RWPE2 (cell line): ENCODE results near the gene GPR78.

Experiments
- ATAC-seq: fragments of 200-7000 bp; cut with Tn5 transposase; 3 replicates; pipeline ENCODE4 v1.9.1; 2021; ENCODE audit warnings: low read depth
- DNase-seq: peaks from one replicate; pipeline ENCODE4 v3.0.0-alpha.2; 2020; ENCODE audit warnings: low spot score
- H3K27ac ChIP-seq: fragments of 450-650 bp; 2 replicates; pipeline ENCODE4 v1.5.1; 2017; ENCODE audit warnings: mild to moderate bottlenecking; ENCODE audit not compliant: poor library complexity, severe bottlenecking
- H3K27me3 ChIP-seq: fragments of 250-450 bp; sonication (Bioruptor Pico); 2 replicates; pipeline ENCODE4 v1.5.1; 2021; ENCODE audit warnings: mild to moderate bottlenecking, moderate library complexity; ENCODE audit not compliant: insufficient read depth, poor library complexity, severe bottlenecking
- H3K36me3 ChIP-seq: fragments of 250-450 bp; sonication (Bioruptor Pico); 2 replicates; pipeline ENCODE4 v1.5.1; 2020; ENCODE audit warnings: low read depth, mild to moderate bottlenecking, moderate library complexity
- H3K4me1 ChIP-seq: fragments of 250-450 bp; sonication (Bioruptor Pico); 2 replicates; pipeline ENCODE4 v1.5.1; 2021; ENCODE audit warnings: mild to moderate bottlenecking, moderate library complexity; ENCODE audit not compliant: insufficient read depth, poor library complexity, severe bottlenecking
- H3K4me3 ChIP-seq: fragments of 250-450 bp; sonication (Bioruptor Pico); 2 replicates; pipeline ENCODE4 v1.5.1; 2021; ENCODE audit warnings: mild to moderate bottlenecking, moderate library complexity; ENCODE audit not compliant: severe bottlenecking
- H3K9me3 ChIP-seq: fragments of 250-450 bp; sonication (Bioruptor Pico); 2 replicates; pipeline ENCODE4 v1.5.1; 2021; ENCODE audit warnings: mild to moderate bottlenecking, moderate library complexity; ENCODE audit not compliant: severe bottlenecking
- TF ChIP-seq, protein P1 (sequence below): fragments of 450-650 bp; IDR thresholded peaks from one replicate; pipeline ENCODE4 v1.5.1; 2017; ENCODE audit warnings: mild to moderate bottlenecking, moderate library complexity; ENCODE audit not compliant: poor library complexity, severe bottlenecking

The GPR78 gene

DNA sequence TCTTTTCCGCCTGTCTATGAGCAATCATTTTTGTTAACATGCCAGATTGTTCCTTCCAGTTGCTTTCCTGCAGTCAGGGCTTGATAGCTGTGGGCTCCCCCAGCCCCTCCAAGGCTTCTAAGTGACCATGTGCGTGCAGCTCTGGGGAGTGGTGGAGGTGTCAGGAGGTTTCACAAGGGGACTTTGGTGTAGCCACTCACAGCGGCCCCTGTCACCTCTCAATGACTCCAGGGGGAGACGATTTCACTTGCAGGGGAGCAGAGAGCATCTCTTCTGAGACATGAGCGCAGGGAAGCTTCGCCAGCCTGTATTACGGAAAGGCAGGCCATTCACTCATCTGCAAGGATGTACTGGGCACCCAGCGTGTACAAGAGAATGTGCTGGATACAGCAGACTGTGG, 3.1 kb upstream of the GPR78 start:
- H3K4me3 ChIP-seq, result no peak overlapping the region
- no peaks in the 10 kb centered on the region for H3K36me3 ChIP-seq
- TF ChIP-seq, protein P1, sequence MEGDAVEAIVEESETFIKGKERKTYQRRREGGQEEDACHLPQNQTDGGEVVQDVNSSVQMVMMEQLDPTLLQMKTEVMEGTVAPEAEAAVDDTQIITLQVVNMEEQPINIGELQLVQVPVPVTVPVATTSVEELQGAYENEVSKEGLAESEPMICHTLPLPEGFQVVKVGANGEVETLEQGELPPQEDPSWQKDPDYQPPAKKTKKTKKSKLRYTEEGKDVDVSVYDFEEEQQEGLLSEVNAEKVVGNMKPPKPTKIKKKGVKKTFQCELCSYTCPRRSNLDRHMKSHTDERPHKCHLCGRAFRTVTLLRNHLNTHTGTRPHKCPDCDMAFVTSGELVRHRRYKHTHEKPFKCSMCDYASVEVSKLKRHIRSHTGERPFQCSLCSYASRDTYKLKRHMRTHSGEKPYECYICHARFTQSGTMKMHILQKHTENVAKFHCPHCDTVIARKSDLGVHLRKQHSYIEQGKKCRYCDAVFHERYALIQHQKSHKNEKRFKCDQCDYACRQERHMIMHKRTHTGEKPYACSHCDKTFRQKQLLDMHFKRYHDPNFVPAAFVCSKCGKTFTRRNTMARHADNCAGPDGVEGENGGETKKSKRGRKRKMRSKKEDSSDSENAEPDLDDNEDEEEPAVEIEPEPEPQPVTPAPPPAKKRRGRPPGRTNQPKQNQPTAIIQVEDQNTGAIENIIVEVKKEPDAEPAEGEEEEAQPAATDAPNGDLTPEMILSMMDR, result no peak
- ATAC-seq (no peak), DNase-seq (no peak)
- no peak overlapping the region for H3K27ac ChIP-seq
- no peaks in the 10 kb centered on the region for H3K9me3 ChIP-seq
- H3K4me1 ChIP-seq, result no peaks in the 10 kb centered on the region
- H3K27me3 ChIP-seq, result peaks cover 25% of the 10 kb centered on the region

- no peak overlapping the region for H3K27ac ChIP-seq
- TF ChIP-seq, protein P1, result no peak
- no peaks in the 10 kb centered on the region for H3K4me1 ChIP-seq
- H3K4me3 ChIP-seq, result no peak overlapping the region
- DNase-seq, result no peak
- no peaks in the 10 kb centered on the region for H3K36me3 ChIP-seq
- no peaks in the 10 kb centered on the region for H3K9me3 ChIP-seq
- peaks cover 25% of the 10 kb centered on the region for H3K27me3 ChIP-seq
- no peak for ATAC-seq
Measured at GRCh38 chr4:8577972-8578371, 2.2 kb upstream of the GPR78 start.

GRCh38 chr4:8578717-8579116, 1.5 kb upstream of the GPR78 start:
- no peak for DNase-seq
- H3K27me3 ChIP-seq, result peaks cover 25% of the 10 kb centered on the region
- no peak overlapping the region for H3K27ac ChIP-seq
- no peak for ATAC-seq
- no peak overlapping the region for H3K4me3 ChIP-seq
- TF ChIP-seq, protein P1, result no peak
- no peaks in the 10 kb centered on the region for H3K4me1 ChIP-seq
- H3K9me3 ChIP-seq, result no peaks in the 10 kb centered on the region
- H3K36me3 ChIP-seq, result no peaks in the 10 kb centered on the region

- peak; percentile 31 for DNase-seq
- Histone ChIP-seq H3K27ac (no peak overlapping the region), H3K4me3 (no peak overlapping the region), H3K27me3 (peaks cover 30% of the 10 kb centered on the region), H3K9me3 (no peaks in the 10 kb centered on the region), H3K4me1 (no peaks in the 10 kb centered on the region), H3K36me3 (no peaks in the 10 kb centered on the region)
- TF ChIP-seq, protein P1, result no peak
- no peak for ATAC-seq
Measured at GRCh38 chr4:8579526-8580320, 469 bp upstream of the GPR78 start.
